HTR-8/SVneo (cell line): ENCODE results near the gene MUC2.

Experiments used
- DNase-seq: peaks from one replicate; pipeline ENCODE4 v3.0.0; 2011; ENCODE audit warnings: low spot score, mixed read lengths; ENCODE audit not compliant: insufficient read length
- FAIRE-seq: peaks from 2 replicates; lab custom pipeline; 2011; peaks lifted over from hg19 to GRCh38; lab: Jason Lieb, UNC

The MUC2 gene

GRCh38 chr11:1084561-1085439 lies 10.1 kb downstream of the MUC2 start:
- no peak for FAIRE-seq
- DNase-seq: no peak

DNA sequence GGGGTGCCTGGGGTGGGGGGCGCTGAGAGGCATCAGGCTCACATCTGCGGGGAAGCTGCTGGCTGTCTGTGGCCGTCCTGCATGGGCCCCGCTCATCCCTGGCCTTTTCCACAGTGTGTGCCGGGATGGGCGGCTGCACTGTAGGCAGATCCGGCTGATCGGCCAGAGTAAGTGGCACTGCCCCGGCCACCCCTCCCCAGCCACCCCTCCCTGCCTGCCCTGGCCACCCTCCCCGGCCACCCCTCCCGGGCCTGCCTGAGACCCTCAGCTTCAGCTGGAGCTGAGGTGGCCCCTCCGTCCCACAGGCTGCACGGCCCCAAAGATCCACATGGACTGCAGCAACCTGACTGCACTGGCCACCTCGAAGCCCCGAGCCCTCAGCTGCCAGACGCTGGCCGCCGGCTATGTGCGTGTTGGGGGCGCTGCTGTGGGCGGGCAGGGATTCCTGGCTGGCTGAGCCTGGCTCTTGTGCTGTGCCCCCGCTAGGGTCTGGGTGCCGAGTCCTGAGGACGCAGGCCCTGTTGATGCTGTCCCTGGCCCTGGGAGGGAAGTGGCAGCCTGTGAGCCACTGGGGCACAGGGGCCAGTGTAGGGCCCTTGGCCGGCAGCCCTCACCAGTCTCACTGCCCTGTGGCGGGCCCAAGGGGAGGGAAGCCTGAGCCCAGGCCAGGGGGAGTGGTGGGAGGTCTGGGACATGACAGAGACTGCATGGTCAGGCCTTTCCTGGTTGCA lies 10.9 kb downstream of the MUC2 start:
- DNase-seq: no peak
- FAIRE-seq: no peak

DNA sequence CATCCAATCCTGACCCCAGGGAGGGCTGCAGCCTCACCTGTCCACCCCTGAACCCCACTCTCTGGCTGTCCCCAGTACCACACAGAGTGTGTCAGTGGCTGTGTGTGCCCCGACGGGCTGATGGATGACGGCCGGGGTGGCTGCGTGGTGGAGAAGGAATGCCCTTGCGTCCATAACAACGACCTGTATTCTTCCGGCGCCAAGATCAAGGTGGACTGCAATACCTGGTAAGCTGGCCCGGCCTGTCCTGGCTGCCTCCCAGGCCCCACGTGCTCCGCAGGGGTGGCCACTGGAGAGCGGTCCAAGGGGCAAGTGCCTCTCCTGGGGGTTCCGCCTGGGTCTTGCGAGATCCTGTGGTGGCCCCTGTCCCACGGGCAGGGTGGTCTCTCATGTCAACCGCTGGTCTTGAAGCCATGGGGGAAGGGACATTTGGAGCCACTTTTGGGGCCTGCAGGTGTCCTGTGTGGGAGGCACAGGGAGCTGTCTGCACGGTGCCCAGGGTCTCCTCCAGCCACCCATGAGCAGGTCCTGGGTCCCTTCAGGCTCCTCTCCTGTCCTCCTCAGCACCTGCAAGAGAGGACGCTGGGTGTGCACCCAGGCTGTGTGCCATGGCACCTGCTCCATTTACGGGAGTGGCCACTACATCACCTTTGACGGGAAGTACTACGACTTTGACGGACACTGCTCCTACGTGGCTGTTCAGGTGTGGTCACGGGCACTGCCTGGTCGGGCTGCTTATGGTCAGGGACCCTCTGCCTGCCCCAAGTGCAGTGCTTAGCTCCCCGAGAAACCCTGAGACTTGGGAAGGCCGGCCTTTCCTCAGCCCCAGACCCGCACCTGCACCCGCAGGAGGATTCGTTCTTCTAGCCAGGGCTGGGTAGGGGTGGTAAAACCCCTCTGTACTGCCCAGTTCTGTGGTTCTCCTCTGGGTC lies 11.8 kb downstream of the MUC2 start:
- FAIRE-seq: no peak

DNA sequence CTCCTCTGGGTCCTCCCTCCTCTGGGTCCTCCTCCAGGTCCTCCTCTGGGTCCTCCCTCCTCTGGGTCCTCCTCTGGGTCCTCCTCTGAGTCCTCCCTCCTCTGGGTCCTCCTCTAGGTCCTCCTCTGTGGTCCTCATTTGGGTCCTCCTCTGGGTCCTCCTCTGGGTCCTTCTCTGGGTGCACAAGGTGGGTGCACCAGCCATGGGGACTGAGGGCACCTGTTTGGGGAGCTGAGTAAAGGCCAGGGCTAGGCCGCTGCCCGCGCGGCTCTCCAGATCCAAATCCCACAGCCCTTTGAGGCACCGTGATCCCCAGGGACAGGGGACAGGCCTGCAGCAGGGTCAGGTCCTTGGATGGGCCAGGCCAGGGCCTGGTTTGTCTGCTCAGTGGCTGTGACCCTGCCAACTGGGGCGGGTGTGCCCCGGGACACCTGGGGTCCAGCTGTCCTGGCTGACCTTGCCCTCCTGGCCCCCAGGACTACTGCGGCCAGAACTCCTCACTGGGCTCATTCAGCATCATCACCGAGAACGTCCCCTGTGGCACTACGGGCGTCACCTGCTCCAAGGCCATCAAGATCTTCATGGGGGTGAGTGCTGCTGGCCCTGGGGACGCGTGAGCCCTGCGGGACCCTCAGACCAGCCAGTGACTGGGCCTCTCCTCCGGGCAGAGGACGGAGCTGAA lies 12.7 kb downstream of the MUC2 start:
- FAIRE-seq: no peak

More for the DNA sequence above, 11.8 kb downstream of the MUC2 start:
- DNase-seq: no peak

DNA sequence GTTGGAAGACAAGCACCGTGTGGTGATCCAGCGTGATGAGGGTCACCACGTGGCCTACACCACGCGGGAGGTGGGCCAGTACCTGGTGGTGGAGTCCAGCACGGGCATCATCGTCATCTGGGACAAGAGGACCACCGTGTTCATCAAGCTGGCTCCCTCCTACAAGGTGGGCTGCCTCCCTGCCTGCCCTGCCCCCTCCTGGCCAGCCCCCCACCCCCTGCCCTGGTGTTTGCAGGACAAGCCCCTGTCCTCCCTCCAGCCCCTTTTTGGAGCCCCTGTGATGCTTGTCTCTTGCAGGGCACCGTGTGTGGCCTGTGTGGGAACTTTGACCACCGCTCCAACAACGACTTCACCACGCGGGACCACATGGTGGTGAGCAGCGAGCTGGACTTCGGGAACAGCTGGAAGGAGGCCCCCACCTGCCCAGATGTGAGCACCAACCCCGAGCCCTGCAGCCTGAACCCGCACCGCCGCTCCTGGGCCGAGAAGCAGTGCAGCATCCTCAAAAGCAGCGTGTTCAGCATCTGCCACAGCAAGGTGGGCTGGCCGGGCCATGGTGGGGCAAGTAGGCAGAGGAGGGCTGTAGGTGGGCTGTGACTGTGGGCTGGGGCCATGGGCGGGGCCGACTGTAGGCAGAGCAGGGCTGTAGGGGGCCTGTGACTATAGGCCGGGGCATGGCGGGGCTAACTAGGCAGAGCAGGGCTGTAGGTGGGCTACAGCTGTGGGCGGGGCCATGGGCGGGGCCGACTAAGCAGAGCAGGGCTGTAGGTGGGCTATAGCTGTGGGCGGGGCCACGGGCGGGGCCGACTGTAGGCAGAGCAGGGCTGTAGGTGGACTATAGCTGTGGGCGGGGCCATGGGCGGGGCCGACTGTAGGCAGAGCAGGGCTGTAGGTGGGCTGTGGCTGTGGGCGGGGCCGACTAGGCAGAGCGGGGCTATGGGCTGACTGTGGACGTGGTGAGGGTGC lies 13.6 kb downstream of the MUC2 start:
- DNase-seq (no peak), FAIRE-seq (no peak)

More for the DNA sequence above, 12.7 kb downstream of the MUC2 start:
- DNase-seq: no peak

GRCh38 chr11:1088927-1089737 lies 14.5 kb downstream of the MUC2 start:
- DNase-seq: no peak
- no peak for FAIRE-seq

GRCh38 chr11:1089738-1090599 lies 15.3 kb downstream of the MUC2 start:
- FAIRE-seq: no peak

GRCh38 chr11:1090600-1091331 lies 16.1 kb downstream of the MUC2 start:
- DNase-seq: no peak
- FAIRE-seq: no peak

More at GRCh38 chr11:1089738-1090599, 15.3 kb downstream of the MUC2 start:
- no peak for DNase-seq

GRCh38 chr11:1091332-1092083 lies 16.8 kb downstream of the MUC2 start:
- FAIRE-seq: peak; percentile 97
- DNase-seq: no peak

DNA sequence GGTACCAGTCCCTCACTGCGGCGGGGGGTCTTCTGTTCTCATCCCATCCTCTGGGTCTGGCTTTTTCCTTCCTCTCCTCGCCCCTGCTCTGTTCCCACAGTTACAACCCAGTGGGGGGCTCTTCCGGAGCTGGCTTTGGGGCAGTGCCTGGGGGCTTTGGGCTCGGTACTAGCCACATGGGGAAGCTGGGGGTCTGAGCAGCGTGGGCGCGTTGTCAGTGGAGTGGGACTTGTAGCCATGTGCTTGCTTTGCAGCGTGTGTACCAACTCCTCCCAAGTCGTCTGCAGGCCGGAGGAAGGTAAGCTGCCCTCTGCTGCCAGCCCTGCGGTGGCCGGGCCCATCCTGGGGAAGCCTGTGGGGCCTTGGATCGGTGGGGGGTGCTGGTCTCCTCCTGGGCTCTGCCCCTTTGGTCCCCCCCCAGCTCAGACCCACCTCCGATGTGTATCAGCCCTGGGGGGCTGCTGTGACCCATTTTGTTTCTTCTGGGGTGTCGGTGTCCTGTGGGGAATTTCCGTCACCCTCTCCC lies 17.5 kb downstream of the MUC2 start:
- DNase-seq: no peak
- FAIRE-seq: no peak

- FAIRE-seq (no peak), DNase-seq (no peak)
Observed at GRCh38 chr11:1092919-1093318, 18.2 kb downstream of the MUC2 start.

DNA sequence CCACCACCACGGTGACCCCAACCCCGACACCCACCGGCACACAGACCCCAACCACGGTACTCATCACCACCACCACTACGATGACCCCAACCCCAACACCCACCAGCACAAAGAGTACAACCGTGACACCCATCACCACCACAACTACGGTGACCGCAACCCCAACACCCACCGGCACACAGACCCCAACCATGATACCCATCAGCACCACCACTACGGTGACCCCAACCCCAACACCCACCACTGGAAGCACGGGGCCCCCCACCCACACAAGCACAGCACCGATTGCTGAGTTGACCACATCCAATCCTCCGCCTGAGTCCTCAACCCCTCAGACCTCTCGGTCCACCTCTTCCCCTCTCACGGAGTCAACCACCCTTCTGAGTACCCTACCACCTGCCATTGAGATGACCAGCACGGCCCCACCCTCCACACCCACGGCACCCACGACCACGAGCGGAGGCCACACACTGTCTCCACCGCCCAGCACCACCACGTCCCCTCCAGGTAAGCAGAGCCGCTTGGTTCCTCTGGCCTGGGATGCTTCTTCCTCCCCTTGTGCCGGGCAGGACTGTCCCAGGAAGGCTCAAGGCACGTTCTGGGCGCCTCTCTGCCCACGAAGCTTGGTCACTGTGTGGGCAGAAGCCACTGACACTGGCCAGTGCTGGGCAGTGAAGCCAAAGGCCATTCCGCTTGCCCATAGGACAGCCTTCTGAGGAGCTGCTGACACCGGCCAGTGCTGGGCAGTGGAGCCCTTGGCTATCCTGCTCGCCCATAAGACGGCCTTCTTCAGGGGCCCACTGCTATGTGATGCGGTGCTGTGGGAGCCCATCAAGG lies 25.1 kb downstream of the MUC2 start:
- no peak for DNase-seq
- FAIRE-seq: no peak

DNA sequence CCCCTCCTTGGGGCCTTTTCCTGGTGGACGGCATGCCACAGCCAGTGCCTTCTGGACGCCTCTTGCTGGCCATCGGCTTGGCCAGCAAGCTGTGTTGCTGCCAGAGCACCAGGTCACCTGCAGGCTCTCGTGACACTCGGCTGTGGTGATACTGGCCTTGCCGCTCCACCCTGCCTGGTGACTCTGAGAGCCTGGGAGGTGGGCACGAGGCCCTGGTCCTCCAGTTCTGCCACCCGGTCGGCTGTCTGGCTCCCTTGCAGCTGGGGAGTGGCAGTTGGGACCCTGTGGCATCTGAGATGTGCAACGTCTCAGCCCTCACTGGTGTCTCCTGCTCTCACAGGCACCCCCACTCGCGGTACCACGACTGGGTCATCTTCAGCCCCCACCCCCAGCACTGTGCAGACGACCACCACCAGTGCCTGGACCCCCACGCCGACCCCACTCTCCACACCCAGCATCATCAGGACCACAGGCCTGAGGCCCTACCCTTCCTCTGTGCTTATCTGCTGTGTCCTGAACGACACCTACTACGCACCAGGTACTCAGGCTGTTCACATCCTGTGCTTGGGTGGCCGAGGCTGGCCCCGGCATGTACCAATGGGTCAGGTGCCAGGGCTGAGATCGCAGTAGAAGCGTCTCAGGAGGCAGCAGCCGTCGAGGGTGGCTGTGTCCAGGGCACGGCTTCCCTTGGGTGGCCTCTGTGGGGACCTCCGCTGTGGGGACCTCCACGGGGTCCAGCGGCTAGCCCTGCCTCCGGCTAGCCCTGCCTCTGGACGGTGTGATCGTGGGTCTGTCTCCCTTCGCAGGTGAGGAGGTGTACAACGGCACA lies 26.0 kb downstream of the MUC2 start:
- no peak for DNase-seq
- no peak for FAIRE-seq
